ENCODE data around the gene TUBB4A.

The TUBB4A gene

GRCh38 chr19:6465663-6466062, 36.4 kb downstream of the TUBB4A start:
- DNase-seq, result no peak

DNA sequence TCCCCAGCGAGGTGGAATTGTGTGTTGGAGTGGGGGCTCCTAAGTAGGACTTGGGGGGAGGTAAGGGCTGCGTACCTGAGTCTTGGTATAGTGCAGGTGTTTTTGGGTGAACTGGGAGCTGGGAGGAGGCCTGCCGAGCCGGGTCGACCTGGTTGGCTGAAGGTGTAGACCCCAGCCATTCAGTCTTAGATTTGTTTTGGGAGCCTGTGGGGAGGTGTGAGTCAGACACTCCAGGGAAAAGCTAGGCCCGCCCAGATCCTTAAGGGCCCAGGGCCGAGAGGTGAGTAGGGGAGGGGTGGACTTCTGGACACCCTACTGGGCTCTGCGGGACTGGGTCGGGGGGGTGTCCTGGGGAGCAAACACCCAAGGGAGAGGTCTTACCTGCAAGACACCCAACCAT, 37.1 kb downstream of the TUBB4A start:
- no peak for DNase-seq

- DNase-seq, result peak; percentile 41 to 63
These were observed 37.8 kb downstream of the TUBB4A start, which contains the start of gene CRB3 for GRCh38 chr19:6464070-6464873. CRB3 (plus strand) TSS chr19:6464271; CDS start chr19:6464702, 431 bp downstream.

DNA sequence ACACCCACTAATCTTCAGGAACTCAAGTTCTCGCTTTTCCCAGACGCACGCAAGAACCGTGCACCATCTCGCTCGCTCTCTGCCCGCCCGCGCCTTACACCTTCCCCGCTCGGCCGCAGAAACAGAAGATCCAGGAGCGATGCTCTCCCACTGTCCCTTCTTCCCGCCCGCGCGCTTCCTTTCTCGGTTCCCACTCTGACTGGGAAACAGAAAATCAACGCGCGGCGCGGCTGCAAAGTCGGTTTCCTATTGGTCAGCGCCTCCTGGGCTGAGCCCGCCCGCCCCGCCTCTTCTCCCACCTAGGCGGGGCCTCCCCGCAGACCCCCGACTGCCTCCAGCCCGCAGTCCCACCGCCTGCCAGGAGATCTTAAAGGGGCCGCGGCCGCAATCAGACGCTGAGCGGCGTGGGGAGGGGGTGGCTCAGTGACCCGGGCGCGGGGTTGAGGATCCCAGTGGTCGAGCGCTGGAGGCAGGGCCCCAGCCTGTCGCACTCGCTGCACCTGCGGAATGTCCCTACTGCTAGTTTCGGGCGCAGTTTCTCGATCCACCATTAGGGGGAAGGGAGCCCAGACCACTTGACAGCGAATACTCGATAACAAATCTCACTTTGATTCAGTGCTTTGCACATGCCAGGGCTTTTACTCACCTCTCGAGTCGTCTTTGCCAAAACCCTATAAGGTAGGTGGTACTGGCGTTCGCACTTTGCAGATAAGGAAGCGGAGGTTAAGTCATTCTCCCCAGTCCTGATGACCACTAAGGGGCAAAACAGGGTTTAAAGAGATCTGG, 41.8 kb downstream of the TUBB4A start:
- peak; percentile 96 for DNase-seq

DNA sequence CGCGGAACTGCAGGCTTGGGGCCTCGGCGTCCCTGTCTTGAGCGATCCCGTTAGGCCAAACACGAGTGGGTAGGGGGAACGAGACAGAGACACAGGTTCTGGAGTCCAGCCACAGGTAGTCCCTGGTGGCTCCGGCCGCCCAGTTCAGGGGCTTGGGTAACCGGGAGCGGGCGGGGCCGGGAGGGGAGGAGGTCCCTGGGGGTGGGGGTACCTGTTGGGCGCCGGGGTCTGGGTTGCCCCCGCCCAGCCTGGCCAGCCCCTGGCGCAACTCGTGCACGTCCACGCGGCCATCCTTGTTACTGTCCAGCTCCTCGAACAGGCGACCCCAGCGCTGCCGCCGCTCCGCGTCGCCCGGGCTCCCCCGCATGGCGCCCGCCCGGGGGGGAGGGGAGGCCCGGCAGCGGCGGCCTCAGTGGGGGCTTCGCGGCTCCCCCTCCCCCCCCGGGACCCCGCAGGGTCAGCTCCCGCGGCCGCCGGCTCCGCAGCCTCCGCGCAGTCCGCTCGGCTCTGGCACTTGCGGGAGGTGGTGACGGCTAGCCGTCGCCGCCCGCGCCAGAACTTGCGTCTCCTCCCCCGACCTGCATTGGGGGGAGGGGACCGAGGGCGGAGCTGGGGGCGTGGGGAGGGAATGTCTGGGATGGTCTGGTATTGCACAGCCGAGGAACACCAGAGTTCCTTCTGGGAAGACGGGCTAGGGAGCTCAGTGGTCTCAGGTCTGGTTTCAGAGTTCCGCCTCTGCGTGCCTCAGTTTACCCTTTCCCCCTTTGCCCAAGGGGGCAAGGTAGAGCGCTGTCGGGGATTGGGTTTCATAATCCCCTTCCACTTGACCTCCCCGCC, 42.6 kb downstream of the TUBB4A start, which contains the start of gene SLC25A23:
SLC25A23 (minus strand) TSS at position 531 of the 837 bp plus-strand sequence; CDS start at position 367, 164 bp downstream.
- DNase-seq, result peak; percentile 53 to 66

DNA sequence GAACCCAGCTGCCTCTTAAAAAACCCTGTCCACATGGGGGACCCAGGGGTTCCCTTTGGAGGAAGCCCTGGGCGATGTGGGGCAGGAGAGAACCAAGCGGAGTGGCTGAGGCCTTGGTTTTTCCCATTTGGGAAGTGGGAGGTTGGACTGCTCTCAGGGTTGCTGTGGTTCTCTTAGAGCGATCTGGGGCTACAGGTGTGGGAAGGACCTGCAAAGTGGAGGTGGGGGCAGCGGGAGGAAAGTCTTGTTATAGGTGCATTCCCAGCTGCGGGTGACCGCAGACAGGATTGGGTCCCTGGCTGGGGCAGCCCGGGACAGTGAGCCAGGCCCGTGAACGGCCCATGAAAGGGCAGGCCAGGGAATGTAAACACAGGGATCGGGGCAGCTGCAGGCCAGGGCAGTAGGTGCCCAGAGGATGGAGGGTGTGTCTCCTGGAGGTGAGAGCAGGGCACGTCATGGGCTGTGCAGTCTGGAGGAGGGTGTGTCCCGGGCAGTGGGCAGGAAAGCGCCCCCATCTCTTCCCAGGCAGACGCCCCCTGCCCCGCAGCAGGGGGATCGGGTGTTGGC, 43.3 kb downstream of the TUBB4A start:
- no peak for DNase-seq

DNA sequence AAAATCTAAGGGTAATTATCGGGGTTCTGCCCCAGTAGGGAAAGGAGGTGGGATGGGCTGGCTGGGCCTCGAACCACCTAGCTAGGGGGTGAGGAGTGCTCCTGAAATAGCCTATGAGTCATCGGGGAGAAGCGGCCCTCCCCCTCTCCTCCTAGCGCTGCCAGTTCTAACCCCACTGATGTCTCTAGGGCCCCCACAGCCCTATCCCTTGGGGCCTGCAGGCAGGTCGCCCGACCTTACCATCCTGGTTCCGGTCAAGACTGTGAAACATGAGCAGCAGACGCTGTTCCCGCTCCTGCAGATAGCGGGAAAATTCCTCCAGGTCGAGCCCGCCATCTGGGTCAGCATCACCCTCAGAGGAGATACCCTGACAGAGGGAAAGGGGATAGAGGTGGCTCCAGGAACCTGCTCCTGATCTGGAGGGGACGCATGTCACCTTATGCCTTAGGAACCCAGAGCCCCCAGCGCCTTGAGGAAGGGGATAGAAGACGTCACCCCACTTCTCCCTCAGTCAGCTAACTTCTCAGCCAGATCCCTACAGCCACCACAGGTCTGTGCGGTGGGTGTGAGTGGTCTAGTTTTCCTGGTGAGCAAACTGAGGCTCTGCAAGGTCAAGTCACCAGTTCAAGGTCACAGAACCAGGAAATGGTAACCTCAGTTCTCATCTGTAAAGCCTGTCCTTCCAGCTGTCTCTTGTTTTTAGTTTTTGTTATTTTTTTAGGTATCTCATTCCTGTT, 44.0 kb downstream of the TUBB4A start:
- no peak for DNase-seq

GRCh38 chr19:6455924-6456323, 46.2 kb downstream of the TUBB4A start:
- DNase-seq, result no peak

DNA sequence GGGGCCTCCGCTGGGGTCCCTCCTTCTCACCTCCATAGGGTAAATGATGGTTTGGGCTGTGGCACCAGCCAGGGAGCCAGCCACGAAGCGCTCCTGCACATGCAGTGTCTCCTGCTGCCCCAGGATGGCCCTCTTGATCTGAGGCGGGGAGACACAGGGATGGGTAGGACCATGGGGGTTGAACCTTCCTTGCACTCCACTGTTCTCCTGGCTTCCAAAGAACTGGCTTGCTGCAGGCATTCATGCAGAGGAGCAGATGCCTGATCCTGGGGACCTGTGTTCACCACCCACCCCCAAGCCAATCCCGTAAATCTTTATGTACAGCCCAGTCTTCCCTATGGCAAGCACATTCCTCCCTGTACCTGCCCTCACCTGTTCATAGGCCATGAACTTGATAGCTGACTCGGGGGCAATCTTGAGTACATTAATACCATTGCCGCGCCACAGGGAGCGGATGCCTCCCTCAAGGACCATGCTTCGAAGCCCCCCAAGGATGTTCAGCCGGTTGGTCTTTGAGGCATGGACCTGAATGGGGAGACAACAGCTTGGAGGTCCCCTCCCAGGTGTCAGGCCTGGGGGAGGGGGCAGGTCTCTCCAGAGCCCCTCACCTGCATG, 48.1 kb downstream of the TUBB4A start:
- DNase-seq, result no peak

DNA sequence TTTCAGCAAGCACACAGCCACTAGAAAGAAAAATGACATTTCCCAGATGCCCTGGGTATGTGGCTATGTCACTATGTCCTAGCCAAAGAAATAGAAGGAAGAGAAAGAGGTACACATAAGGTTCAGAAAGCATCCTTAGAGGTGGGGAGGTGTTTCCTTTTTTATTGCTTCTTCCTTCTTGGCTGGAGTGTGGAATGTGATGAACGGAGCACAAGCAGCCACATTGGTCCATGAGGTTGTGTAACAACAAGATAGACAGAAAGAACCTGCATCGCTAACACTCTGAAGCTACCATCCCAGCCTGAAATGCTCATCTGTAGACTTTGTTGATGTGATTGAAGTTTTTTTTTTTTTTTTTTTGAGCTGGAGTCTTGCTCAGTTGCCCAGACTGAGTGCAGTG, 49.2 kb downstream of the TUBB4A start:
- no peak for DNase-seq

DNA sequence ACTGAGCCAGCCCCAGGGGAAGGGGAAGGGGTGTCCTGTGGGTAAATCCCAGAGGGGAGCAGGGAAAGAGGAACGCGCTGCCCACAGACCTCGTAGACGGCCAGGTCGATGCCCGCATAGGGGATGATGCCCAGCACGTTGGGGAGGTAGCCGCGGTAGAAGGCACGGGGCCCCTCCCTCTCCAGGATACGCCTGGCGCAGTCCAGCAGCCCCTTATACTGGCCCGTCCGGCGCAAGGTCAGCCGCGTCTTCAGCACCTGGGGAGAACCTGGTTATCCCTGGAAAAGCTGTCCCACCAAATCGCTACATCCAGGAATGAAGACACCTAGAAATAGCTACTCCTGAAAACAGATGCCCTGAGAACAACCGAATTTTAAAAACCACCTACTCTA, 49.9 kb downstream of the TUBB4A start:
- no peak for DNase-seq

DNA sequence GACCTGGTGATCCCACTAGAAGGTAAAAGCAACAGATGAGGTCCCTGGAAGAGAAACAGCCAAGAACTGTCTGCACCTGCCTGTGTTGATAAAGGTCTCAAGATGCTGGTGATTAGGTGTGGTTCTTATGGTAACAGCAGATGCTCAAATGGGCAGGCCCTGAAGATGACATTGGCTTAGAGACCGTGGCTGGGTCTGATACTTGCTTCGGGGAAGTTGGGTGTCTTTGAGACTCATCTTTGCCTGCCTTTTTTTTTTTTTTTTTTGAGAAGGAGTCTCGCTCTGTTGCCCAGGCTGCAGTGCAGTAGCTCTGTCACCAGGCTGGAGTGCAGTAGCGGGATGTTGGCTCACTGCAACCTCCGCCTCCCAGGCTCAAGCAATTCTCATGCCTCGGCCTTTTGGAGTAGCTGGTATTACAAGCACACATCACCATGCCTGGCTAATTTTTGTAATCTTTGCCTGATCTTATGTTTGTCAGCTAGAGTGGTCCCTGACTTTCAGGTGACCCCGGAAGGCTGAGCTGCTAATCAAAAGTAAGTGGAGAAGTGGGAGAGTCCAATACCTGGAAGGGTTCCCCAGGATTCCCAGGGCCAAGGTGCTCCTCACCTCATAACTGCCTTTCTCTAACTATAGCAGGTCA, 50.4 kb downstream of the TUBB4A start:
- DNase-seq, result no peak

DNA sequence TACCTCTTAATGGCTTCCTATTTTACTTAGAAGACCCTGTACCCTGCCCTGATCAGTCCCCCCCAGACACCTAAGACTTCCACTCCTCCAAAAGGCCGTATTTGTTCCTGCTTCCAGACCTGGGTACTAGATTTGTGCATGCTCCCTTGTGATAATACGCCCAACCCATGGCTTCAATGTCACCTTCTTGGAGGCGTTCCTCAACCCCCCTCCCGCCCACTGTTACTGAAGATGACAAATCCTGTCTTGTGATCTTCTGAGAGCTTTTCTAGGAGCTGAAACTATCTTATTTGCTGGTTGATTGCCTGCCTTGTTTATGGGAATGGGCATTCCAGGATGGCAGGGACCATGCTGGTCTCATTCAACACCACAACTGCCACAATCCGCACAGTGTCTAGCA, 51.9 kb downstream of the TUBB4A start:
- no peak for DNase-seq

- DNase-seq, result no peak
These were observed 54.1 kb downstream of the TUBB4A start for GRCh38 chr19:6448045-6448444.

DNA sequence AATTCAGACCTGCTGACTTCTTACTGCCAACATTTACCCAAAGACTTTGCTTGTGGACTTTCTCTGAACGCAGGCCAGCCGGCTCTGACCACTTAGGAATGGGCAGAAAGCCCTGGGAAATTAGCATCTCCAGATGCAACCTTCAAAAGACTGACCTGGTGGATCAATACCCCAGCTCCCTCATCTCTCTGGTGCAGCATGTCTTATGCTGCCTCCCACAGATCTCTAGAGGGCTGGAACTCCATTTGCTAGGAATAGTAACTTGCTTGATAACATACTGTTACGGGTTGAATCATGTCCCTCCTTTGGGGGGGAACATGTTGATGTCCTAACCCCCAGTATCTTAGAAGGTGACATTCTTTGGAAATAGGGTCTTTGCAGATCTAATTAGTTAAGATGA, 55.7 kb downstream of the TUBB4A start:
- DNase-seq, result no peak

All from stimulated activated CD4-positive, alpha-beta T cell treated with anti-CD3 and anti-CD28 coated beads, Interleukin-4, amount 100 ng/mL, for 4 hours (primary cell).